ENCODE measurements around the gene CDC42BPA. TPM values are rescaled to one million over a fixed set of nuclear protein-coding genes. Genes with fewer than 3 reads are reported as not detected.

Gene CDC42BPA
- total and polyA plus RNA-seq, 9 of the 15 experiments (the other 6 are each of a cell fraction or from before 2014, with no cell fraction given), result 8.0 to 77.5 (median 52.1) TPM

- FAIRE-seq (no peak), DNase-seq (ENCODE audit: extremely low read depth in 1 of 4, low spot score in 3 of 4) (no peak), ATAC-seq (no peak; the same call in 2 of the 3 replicates)
- H3K9me1 ChIP-seq (ENCODE audit: control insufficient read depth, insufficient read depth, low read length), result no peaks in the 10 kb centered on the region
- H3K9ac ChIP-seq (ENCODE audit: insufficient read depth in 1 of 2, low read depth in 2 of 2, low read length in 2 of 2), result peak overlapping the region in 1 of 2 experiments; percentile 60; a peak in 1 of 4 replicates
- peaks cover 19% of the 10 kb centered on the region for H3K79me2 ChIP-seq (ENCODE audit: control insufficient read depth, insufficient read depth, low read length)
- WGBS (ENCODE audit: insufficient coverage, low coverage, missing lambda C conversion rate), result 80% methylated on average over 28 of the region's 28 CpGs
- H3K4me1 ChIP-seq (replicated peaks in 1 of 2; ENCODE audit: control insufficient read depth in 2 of 2, insufficient read depth in 2 of 2, low read length in 2 of 2), result peaks cover 0 to 25% of the 10 kb centered on the region in 2 experiments; a peak in 3 of 5 replicates
- no peak overlapping the region for H3K4me3 ChIP-seq
- ChIA-PET POLR2A (interaction anchor here (0.6 to 1.6 kb wide), 3 partner anchors 14 to 22 kb away, joined by 3 to 4 read pairs (median 3); no protein-coding TSS in a partner anchor), CTCF (ENCODE audit: low intra/inter-chr PET ratio) (no interaction called here)
- in situ Hi-C loops (cut with MboI), result no loop called here
- H3K4me2 ChIP-seq (ENCODE audit: insufficient read depth, low read length), result no peak overlapping the region
- no peak for TF ChIP-seq ZNF224 (CRISPR knock-in tag; IDR thresholded peaks at IDR 0.05)
- TF ChIP-seq ZNF740 (CRISPR knock-in tag; IDR thresholded peaks at IDR 0.05), result 0 out of 2 replicates have a peak, but pooled peaks have one; percentile 45
- TF ChIP-seq ZNF740 (tag; IDR thresholded peaks at IDR 0.05), result no peak
- peak; percentile 74 for TF ChIP-seq BCOR (IDR thresholded peaks at IDR 0.05)
- peak; percentile 79 for TF ChIP-seq RBM25 (IDR thresholded peaks at IDR 0.05; ENCODE audit: low read depth, low read length, severe bottlenecking)
- TF ChIP-seq KDM1A (IDR thresholded peaks at IDR 0.05), result 0 out of 4 replicates have a peak, but pooled peaks of 1 of the 2 experiments have one; percentile 48
- peak in 1 of 2 experiments; percentile 21; a peak in 1 of 4 replicates for TF ChIP-seq RCOR1 (IDR thresholded peaks at IDR 0.05; ENCODE audit: borderline replicate concordance in 1 of 2, low read depth in 2 of 2, low read length in 2 of 2)
- 0 out of 2 replicates have a peak, but pooled peaks have one; percentile 42 for TF ChIP-seq SMARCA5 (IDR thresholded peaks at IDR 0.05)
- no peak for TF ChIP-seq LARP7 (IDR thresholded peaks at IDR 0.05)
- no peaks in the 10 kb centered on the region for H3K27me3 ChIP-seq (ENCODE audit: control insufficient read depth in 2 of 2, insufficient read depth in 2 of 2, low read length in 2 of 2)
- no peaks in the 10 kb centered on the region for H4K20me1 ChIP-seq (replicated peaks; ENCODE audit: control insufficient read depth, insufficient read depth, low read length)
- no TSS peak for BruUV-seq (replicated peaks)
- intact Hi-C loops (cut with micrococcal nuclease), result no loop called here
- peaks cover 5% of the 10 kb centered on the region; the same call in 1 of the 3 replicates for H3K36me3 ChIP-seq (ENCODE audit: control insufficient read depth, insufficient read depth, low read length)
- 0 out of 2 replicates have a peak, but pooled peaks cover 4% of the 10 kb centered on the region for H3K9me3 ChIP-seq (replicated peaks; ENCODE audit: control insufficient read depth, insufficient read depth, low read depth, low read length)
- no peak overlapping the region for H2AFZ ChIP-seq (ENCODE audit: low read depth, low read length)
- H3K27ac ChIP-seq (ENCODE audit: extremely low read depth, low read depth, low read length), result no peak overlapping the region
These were observed 355.6 kb downstream of the CDC42BPA start for GRCh38 chr1:226962421-226963391.
